ENCODE data around the gene OR10AD1.

- TF ChIP-seq CTCF (IDR thresholded peaks at IDR 0.05) (no peak), POLR2A (IDR thresholded peaks at IDR 0.05) (no peak), EP300 (IDR thresholded peaks at IDR 0.05) (peak in 1 of 2 donors; percentile 52)
These were observed 13.7 kb upstream of the OR10AD1 start for GRCh38 chr12:48216785-48217184.

Data from tibial nerve (tissue), 4 donors.